Hypothalamus (tissue), 51 donors: Measurements from ENCODE around the gene TMPRSS13.
"Not testable (repeated sequence)": the region's sequence is repeated elsewhere in the genome, so short reads cannot be mapped to it uniquely, and the experiment has no call there.

Source experiments
- DNase-seq, 51 donors: peaks; one replicate each; lab custom pipeline; 2025; lab: John Stamatoyannopoulos, UW

TMPRSS13 gene

GRCh38 chr11:117929142-117929915, at the start of gene TMPRSS13:
Gene TMPRSS13, minus strand, starts transcription at chr11:117929402. Its CDS starts 95 bp downstream, at chr11:117929307.
- DNase-seq: no peak

- no peak for DNase-seq
Measured at GRCh38 chr11:117978991-117979390, 49.8 kb upstream of the TMPRSS13 start.

DNA sequence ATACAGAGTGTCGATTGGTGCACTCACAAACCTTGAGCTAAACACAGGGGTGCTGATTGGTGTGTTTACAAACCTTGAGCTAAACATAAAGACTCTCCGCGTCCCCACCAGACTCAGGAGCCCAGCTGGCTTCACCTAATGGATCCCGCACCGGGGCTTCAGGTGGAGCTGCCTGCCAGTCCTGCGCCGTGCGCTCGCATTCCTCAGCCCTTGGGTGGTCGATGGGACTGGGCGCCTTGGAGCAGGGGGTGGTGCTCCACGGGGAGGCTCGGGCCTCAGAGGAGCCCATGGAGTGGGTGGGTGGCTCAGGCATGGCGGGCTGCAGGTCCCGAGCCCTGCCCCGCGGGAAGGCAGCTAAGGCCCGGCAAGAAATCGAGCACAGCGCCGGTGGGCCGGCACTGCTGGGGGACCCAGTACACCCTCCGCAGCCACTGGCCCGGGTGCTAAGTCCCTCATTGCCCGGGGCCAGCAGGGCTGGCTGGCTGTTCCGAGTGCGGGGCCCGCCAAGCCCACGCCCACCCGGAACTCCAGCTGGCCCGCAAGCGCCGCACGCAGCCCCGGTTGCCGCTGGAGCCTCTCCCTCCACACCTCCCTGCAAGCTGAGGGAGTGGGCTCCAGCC, 49.2 kb upstream of the TMPRSS13 start:
- DNase-seq: not testable (repeated sequence)

GRCh38 chr11:117977612-117978264, 48.5 kb upstream of the TMPRSS13 start:
- DNase-seq: not testable (repeated sequence)

- no peak for DNase-seq
Measured at GRCh38 chr11:117977029-117977428, 47.8 kb upstream of the TMPRSS13 start.

- no peak for DNase-seq
Measured at GRCh38 chr11:117976445-117976844, 47.2 kb upstream of the TMPRSS13 start.

DNA sequence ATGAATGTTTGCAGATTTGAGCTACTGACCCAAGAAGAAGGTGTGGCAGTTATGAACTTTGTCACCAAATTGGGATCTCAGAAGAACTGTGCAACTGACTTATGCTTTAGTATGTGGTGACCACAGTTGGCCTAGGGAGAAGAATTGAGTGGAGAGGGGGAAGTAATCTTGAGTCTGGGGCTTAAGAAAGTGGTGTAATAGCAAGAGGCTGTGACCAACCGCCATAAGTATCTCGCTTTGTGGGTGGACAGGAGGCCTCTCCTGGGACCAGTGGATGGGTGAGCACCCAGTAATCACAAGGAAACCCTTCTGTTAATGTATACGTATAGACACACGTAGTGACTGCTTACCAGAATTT, 44.3 kb upstream of the TMPRSS13 start:
- no peak for DNase-seq

DNA sequence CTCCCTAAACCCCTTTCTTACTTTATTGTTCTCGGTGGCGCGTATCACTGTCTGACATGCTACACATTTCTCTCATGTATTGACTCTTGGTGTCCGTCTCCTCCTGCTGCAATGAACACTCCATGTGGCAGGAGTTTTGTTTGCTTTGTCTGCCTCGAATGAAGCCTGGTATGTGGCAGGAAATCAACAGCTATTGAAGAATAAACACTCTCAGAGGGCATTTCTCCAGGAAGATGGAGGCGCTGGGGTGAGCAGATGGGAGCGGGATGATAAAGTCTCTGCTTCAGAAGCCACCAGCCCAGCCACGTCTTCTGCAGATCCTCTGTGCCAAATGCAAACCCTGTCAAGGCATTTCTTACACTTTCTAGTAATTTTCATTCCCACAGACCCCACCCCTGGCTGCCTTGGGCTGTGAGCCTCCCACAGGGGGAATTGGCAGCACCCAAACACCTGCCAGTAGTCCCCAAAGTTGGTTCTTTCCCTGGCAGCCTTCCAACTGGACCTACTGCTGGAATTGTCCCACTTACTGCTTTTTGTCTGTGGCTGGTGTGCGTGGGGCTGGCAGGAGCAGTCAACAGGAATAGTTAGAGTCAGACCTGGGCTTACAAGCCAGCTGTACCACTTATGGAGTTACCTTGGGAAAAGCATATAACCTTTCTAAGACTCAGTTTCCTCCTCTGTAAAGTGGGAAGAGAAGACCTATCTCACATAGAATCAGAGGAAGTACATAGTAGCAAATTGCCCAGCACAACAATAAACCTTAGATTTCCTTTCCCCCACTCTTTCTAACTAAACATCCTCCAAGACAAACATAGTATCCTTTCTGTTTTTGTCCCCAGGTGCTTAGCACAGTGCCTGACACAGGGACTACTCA, 43.7 kb upstream of the TMPRSS13 start:
- no peak for DNase-seq

- no peak for DNase-seq
Measured at GRCh38 chr11:117972044-117972443, 42.8 kb upstream of the TMPRSS13 start.

DNA sequence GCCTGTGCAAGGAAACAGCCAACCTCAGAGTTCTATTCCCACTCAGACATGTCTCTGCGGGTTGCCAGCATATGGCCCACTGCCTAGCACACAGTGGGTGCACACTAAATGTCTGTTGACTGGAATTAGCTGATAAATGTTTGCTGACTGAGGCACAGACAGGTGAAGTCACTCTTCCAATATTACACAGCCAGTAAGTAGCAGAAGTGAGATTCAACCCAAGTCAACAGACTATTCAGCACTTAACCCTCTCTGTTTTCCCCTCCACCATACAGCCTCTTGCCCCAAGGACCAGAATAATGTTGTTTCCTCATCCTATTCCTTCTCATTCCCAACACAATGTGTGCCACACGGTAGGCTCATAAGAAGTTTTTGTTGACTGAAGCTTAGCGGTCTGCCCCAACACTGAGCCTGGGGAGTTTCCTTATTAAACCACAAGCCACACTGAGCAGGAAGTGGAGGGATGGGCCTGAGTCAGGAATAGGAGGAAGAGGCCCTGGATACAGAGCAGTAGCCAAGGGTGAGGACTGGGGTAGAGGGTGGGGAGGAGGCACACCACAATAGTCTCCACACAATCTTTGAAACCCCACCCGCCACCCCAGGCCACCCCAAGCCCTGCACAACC, 41.3 kb upstream of the TMPRSS13 start:
- no peak for DNase-seq

DNA sequence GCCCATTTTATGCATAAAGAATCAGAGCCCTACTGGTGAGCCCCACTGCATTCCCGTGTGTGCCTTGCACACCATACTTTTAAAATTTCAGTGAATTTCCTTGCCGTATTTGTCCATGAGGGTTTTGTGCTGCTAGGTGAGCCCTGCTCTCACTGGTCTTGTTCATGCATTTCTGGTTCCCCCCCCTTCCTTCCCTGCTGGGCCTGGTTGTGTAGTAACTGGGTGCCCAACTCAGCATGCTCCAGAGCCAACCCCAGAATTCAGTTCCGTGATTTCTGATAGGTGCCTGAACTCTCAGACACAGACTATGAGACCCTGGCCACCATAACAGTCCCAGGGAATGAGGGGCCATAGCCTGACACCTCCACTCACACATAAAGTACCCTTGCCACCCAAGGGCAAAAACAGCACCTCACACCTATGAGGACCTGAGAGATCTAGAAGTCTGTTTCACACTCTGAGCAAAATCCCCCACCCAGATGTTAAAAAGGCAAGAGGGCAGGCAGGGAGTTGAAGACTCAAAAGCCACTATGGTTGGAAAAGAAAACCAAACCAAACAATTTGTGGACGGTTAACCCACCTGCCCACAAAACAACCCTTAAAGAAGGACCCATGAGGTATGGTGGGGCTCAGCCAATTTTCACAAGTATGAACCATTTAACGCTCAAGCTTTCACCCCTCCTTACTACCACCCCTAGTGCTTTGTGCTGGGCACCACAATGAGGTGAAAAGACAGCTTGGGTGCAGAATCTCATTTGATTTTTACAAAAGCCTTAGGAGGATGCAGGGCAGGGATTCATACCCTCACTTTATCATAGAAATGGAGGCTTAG, 40.2 kb upstream of the TMPRSS13 start:
- DNase-seq: no peak

DNA sequence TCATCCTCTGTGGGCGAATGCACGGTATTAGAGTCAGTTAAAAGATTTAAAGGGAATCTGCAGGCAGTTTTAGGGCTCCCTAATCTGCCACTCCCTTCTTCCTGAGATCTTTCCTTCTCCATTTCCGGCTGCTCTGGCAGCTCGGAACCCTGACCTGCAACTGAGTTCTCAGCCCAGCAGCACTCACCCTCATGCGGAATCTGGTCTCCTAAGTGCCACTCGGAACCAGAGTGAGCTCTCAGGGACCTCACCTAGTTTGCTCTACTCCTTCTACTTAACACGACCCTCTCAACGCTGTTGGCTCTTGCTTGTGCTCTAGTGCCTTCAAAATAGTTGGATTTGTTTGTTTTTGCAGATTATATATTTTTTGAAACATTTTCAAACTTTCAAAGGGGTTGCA, 37.7 kb upstream of the TMPRSS13 start:
- DNase-seq: no peak

DNA sequence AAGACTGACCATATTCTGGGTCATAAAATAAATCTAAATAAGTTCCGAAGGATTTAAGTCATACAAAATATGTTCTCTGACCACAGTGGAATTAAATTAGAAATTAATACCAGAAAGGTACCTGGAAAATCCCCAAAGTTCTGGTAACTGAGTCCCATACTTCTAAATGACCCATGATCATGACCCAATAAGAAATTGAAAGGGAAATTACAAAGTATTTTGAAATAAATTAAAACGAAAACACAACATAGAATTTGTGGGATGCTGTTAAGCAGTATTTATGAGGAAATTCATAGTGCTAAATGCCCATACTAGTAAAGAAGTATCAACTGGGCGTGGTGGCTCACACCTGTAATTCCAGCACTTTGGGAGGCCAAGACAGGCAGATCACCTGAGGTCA, 33.6 kb upstream of the TMPRSS13 start:
- no peak for DNase-seq

- DNase-seq: no peak
Measured at GRCh38 chr11:117961896-117962295, 32.7 kb upstream of the TMPRSS13 start.

GRCh38 chr11:117960406-117960805, 31.2 kb upstream of the TMPRSS13 start:
- no peak for DNase-seq

DNA sequence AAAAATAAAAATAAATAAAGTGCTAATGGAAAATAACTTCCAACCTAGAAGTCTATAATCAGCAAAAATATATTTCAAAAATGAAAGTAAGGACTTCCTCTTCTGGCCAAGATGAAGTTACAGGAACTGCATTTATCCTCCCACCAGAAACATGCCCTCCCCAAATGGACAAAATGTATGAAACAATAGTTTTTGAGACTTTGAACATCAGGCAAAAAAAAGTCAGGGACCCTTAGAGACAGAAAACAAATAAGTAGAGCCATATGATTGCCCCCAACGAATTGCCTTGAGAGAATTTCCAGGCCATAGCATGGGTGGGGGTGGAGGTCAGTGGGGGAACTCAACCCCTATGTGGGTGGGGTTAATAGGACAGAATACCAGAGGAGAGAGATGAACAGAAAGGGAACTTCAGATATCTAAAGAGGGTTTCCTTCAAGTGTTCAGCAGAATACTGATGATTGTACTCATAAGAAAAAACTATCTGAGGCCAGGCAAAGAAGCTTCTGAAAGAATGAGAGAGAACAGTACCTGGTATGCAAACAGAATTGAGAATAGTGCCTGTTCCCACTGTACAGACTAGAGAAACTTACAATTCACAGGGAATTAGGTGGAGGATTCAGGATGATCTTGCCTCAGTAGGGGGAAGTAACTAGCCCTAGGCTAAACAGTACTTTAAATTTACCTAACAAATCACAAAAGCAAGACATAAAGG, 30.4 kb upstream of the TMPRSS13 start:
- DNase-seq: no peak

DNA sequence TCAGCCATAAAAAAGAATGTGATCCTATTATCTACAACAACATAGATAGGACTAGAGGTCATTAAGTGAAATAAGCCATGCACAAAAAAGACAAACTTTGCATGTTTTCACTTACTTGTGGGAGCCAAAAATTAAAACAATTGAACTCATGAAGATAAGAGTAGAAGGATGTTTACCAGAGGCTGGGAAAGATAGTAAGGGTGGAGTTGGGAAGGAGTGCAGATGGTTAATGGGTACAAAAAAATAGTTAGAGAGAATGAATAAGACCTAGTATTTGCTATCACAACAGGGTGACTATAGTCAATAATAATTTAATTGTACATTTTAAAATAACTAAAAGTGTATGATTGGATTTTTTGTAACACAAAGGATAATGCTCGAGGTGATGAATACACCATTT, 29.7 kb upstream of the TMPRSS13 start:
- no peak for DNase-seq

GRCh38 chr11:117953024-117953671, 23.9 kb upstream of the TMPRSS13 start:
- no peak for DNase-seq
